ENCODE measurements around the gene COL5A1. TPM values are rescaled to one million over a fixed set of nuclear protein-coding genes. Genes with fewer than 3 reads are reported as not detected.

The COL5A1 gene
- polyA plus RNA-seq, 3 donors = 0.01 TPM; not detected in 2

DNA sequence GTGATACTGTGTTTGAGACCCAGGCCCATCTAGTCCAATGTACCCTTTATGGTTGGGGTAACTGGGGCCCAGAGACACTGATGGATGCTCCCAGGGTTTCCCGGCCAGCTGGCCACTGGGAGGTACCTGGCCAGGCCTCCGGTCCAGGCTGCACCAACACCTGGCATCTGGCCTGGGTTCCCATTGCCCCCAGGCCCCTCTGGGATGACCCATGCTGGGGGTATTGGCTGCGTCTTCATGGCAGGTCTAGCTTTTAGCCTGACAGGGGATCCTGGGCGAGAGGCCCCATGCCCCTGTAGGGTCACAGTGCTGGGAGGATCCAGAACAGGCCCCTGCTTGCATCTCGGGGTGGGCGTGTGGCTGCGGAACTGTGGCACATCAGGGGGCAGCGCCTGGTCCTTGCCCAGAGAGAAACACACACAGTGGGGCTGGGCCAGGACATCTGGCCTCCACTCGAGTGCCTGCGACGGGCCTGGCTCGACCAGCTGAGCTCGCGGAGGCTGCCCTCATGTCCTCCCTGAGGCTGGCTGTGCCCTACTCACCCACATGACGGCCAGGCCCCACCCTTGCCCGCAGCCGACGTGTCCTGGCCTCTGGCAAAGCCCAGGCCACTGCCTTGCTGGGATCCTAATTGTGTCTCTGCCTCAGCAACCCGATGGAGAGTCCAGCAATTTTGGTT, 21.5 kb upstream of the COL5A1 start:
- TF ChIP-seq, protein P1, sequence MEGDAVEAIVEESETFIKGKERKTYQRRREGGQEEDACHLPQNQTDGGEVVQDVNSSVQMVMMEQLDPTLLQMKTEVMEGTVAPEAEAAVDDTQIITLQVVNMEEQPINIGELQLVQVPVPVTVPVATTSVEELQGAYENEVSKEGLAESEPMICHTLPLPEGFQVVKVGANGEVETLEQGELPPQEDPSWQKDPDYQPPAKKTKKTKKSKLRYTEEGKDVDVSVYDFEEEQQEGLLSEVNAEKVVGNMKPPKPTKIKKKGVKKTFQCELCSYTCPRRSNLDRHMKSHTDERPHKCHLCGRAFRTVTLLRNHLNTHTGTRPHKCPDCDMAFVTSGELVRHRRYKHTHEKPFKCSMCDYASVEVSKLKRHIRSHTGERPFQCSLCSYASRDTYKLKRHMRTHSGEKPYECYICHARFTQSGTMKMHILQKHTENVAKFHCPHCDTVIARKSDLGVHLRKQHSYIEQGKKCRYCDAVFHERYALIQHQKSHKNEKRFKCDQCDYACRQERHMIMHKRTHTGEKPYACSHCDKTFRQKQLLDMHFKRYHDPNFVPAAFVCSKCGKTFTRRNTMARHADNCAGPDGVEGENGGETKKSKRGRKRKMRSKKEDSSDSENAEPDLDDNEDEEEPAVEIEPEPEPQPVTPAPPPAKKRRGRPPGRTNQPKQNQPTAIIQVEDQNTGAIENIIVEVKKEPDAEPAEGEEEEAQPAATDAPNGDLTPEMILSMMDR (IDR thresholded peaks at IDR 0.05) = no peak
- no peak overlapping the region for H3K9ac ChIP-seq (ENCODE audit: insufficient read depth, low read length, poor library complexity, severe bottlenecking)
- H3K4me1 ChIP-seq (ENCODE audit: control insufficient read depth in 1 of 2, insufficient read depth in 2 of 2, low read length in 2 of 2) = no peaks in the 10 kb centered on the region
- H3K4me3 ChIP-seq (replicated peaks in 1 of 3; ENCODE audit: low read depth in 2 of 3, low read length in 3 of 3) = no peak overlapping the region
- no peak overlapping the region for H2AFZ ChIP-seq (ENCODE audit: insufficient read depth, low read depth, low read length, poor library complexity, severe bottlenecking)
- H3K9me3 ChIP-seq (replicated peaks in 1 of 2; ENCODE audit: control insufficient read depth in 1 of 2, insufficient read depth in 1 of 2, low read length in 2 of 2) = no peaks in the 10 kb centered on the region
- Mint-ChIP-seq H3K36me3 (no peaks in the 10 kb centered on the region), H3K9me3 (peaks cover 0 to 1% (median 0%) of the 10 kb centered on the region in 7 donors), H3K4me1 (no peaks in the 10 kb centered on the region), H3K27me3 (ENCODE audit: low read depth in 3 of 3) (peaks cover 7 to 11% (median 7%) of the 10 kb centered on the region in 3 donors), H3K27ac (no peak overlapping the region), H3K4me3 (no peak overlapping the region)
- no peak for DNase-seq
- intact Hi-C loops (cut with micrococcal nuclease) = no loop called here
- no peak overlapping the region for H3K27ac ChIP-seq (ENCODE audit: low read depth in 1 of 2, low read length in 2 of 2)
- no peaks in the 10 kb centered on the region for H3K27me3 ChIP-seq (ENCODE audit: control insufficient read depth in 2 of 2, insufficient read depth in 2 of 2, low read length in 2 of 2)
- H3K36me3 ChIP-seq (replicated peaks in 1 of 2; ENCODE audit: control insufficient read depth in 1 of 2, insufficient read depth in 2 of 2, low read length in 2 of 2) = no peaks in the 10 kb centered on the region
- no peaks in the 10 kb centered on the region for H4K20me1 ChIP-seq (ENCODE audit: insufficient read depth, low read length)
- whole genome bisulfite sequencing (ENCODE audit: insufficient coverage) = 93% methylated on average over 19 of the region's 19 CpGs
- no peaks in the 10 kb centered on the region for H3K79me2 ChIP-seq (ENCODE audit: insufficient read depth, low read length)
- H3K4me2 ChIP-seq (replicated peaks; ENCODE audit: extremely low read depth, low read length, poor library complexity, severe bottlenecking) = no peak overlapping the region

DNA sequence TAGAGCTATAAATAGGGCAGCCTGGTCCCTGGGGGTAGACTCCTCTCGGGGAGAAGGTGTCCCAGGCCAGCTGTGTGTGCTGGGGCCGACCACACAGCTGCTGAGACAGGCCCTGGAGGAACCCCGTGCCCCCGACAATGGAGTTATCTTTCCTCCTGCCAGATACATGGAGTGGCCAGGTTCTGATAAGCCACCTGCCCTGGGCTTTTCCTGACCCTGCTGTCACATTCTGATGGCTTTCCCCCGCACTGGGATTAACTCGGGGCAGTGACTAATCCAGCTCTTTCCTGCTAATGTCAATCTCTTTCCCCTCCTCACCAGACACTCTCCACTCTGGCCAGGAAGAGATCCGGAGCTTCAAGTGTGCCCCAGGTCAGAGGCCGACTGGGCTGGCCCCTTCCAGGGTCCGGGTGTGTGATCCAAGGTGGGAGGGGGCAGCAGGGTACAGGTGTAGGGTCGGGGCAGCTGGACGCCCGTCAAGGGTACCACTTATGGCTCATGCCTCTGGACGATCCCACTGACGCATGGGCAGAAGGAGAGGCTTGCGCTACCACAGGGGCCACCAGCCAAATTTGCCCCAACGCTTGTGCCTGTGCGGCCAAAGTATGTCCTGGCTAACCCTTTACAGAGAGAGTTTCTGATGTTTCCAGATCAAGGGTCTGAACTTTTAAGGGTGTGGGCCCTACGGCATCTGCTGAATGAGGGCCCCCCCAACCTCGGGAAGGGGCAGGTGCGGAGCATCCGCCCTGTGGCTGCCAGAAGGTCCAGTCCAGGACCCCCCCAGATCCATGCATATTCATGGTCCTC, 20.6 kb upstream of the COL5A1 start:
- H3K4me1 ChIP-seq (ENCODE audit: control insufficient read depth in 1 of 2, insufficient read depth in 2 of 2, low read length in 2 of 2) = no peaks in the 10 kb centered on the region
- no peaks in the 10 kb centered on the region for H3K9me3 ChIP-seq (replicated peaks in 1 of 2; ENCODE audit: control insufficient read depth in 1 of 2, insufficient read depth in 1 of 2, low read length in 2 of 2)
- Mint-ChIP-seq H3K4me1 (no peaks in the 10 kb centered on the region), H3K27me3 (ENCODE audit: low read depth in 3 of 3) (peaks cover 5 to 9% (median 7%) of the 10 kb centered on the region in 3 donors), H3K4me3 (no peak overlapping the region), H3K9me3 (peaks cover 0 to 1% (median 0%) of the 10 kb centered on the region in 7 donors), H3K36me3 (no peaks in the 10 kb centered on the region), H3K27ac (no peak overlapping the region)
- 92% methylated on average over 17 of the region's 21 CpGs for WGBS (ENCODE audit: insufficient coverage)
- H3K4me3 ChIP-seq (replicated peaks in 1 of 3; ENCODE audit: low read depth in 2 of 3, low read length in 3 of 3) = no peak overlapping the region
- no peak overlapping the region for H2AFZ ChIP-seq (ENCODE audit: insufficient read depth, low read depth, low read length, poor library complexity, severe bottlenecking)
- no peak overlapping the region for H3K9ac ChIP-seq (ENCODE audit: insufficient read depth, low read length, poor library complexity, severe bottlenecking)
- H3K4me2 ChIP-seq (replicated peaks; ENCODE audit: extremely low read depth, low read length, poor library complexity, severe bottlenecking) = no peak overlapping the region
- no peak for DNase-seq
- no peaks in the 10 kb centered on the region for H3K36me3 ChIP-seq (replicated peaks in 1 of 2; ENCODE audit: control insufficient read depth in 1 of 2, insufficient read depth in 2 of 2, low read length in 2 of 2)
- intact Hi-C loops (cut with micrococcal nuclease) = no loop called here
- H3K27ac ChIP-seq (ENCODE audit: low read depth in 1 of 2, low read length in 2 of 2) = no peak overlapping the region
- TF ChIP-seq, protein P1 (IDR thresholded peaks at IDR 0.05) = no peak
- no peaks in the 10 kb centered on the region for H3K27me3 ChIP-seq (ENCODE audit: control insufficient read depth in 2 of 2, insufficient read depth in 2 of 2, low read length in 2 of 2)
- H3K79me2 ChIP-seq (ENCODE audit: insufficient read depth, low read length) = no peaks in the 10 kb centered on the region
- no peaks in the 10 kb centered on the region for H4K20me1 ChIP-seq (ENCODE audit: insufficient read depth, low read length)

All from CD14-positive monocyte (primary cell).